Adipose tissue (tissue), 3 donors: ENCODE results near the gene TPSD1. TPM values are rescaled to one million over a fixed set of nuclear protein-coding genes. Genes with fewer than 3 reads are reported as not detected.

Source experiments
- H3K27ac ChIP-seq: one replicate; pipeline ENCODE4 v1.5.1; 2013; ENCODE audit warnings: low read depth, low read length
- WGBS, 3 donors: extraction: QIAGEN DNeasy Blood & Tissue Kit; methylation state at CpG; one replicate each; pipeline ENCODE4 v1.1.7; 2013; 5-methylcytosine and 5-hydroxymethylcytosine counted together
- polyA plus RNA-seq, 3 donors: library from polyadenylated mRNA; stranded (reverse); fragments of 200-250 nt; gene quantifications; one replicate each; pipeline ENCODE4 v1.2.3, GENCODE V29; 2013
- donor health status: healthy with polysubstance abuse.
- donor health status: Bipolar disorder and iron deficiency.
- donor health status: healthy.

TPSD1 gene
- polyA plus RNA-seq, 3 donors: 0.16 to 1.2 TPM; not detected in 1

DNA sequence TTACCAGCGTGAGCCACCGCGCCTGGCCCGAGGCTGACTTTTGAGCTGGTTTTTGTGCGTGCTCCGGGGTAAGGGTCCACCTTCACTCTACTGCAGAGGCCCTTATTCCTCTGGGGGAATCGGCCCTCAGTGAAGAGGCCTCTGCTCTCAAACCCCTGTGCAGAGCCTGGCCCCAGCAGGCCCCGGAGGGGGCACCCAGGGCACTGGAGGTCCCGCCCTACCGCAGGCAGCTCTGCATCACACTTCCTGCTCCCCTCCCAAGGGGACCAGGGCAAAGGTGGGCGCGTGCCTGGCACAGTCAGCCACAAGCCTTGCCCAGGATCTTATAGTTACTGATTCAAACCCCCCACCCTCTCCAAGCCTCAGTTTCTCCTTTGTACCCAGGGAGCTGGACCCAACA, 50.0 kb downstream of the TPSD1 start:
- WGBS, 3 donors: 70 to 78% (median 76%) methylated on average over 12 of the region's 12 CpGs
- H3K27ac ChIP-seq: no peak overlapping the region

GRCh38 chr16:1306334-1306733, 50.5 kb downstream of the TPSD1 start:
- H3K27ac ChIP-seq: no peak overlapping the region
- WGBS, 3 donors: 65 to 72% (median 67%) methylated on average over 4 of the region's 4 CpGs

DNA sequence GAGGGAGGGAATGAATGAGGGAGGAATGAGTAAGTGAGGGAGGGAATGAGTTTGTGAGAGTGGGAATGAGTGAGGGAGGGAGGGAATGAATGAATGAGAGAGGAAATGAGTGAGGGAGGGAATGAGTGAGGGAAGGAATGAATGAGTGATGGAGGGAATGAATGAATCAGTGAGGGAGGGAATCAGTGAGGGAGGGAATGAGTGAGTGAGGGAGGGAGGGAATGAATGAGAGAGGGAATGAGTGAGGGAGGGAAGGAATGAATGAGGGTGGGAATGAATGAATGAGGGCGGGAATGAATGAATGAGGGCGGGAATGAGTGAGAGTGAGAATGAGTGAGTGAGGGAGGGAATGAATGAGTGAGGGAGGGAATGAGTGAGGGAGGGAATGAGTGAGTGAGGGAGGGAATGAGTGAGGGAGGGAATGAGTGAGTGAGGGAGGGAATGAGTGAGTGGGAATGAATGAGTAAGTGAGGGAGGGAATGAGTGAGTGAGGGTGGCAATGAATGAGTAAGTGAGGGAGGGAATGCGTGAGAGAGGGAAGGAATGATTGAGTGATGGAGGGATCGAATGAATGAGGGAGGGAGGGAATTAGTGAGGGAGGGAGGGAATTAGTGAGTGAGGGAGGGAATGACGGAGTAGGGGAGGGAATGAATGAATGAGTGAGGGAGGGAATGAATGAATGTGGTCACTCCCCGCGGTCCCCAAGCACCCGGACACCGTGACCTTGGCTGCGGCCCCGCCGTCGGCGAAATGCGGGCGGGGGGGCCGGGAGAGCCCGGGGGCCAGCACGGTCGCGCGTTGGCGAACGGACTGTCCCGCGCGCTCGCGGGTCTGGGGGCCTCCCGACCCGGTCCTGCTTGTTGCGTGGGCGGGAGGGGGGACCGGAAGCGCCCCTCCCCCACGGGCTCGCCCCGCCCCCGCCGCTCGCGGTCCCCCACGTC, 52.4 kb downstream of the TPSD1 start:
- H3K27ac ChIP-seq: peak overlapping the region; percentile 68
- WGBS, 3 donors: 4 to 8% (median 5%) methylated on average over 18 to 42 of the region's 43 CpGs

Other genes starting within 250 kb of the TPSD1 start
- under 1 TPM in 1 of 3 donors, not detected in 2; 0.15 TPM for gene SSTR5, start 183.3 kb upstream of the TPSD1 start, polyA plus RNA-seq
- gene C1QTNF8, start 159.8 kb upstream of the TPSD1 start, polyA plus RNA-seq: not detected
- gene CACNA1H, start 103.0 kb upstream of the TPSD1 start, polyA plus RNA-seq: 10 to 100 TPM in 1 of 3 donors, 1 to 10 TPM in 2; 2.9 to 11.9 (median 6.5) TPM
- gene TPSG1, start 30.8 kb upstream of the TPSD1 start, polyA plus RNA-seq: under 1 TPM; 0.10 to 0.45 (median 0.15) TPM
- gene TPSB2, start 25.9 kb upstream of the TPSD1 start, polyA plus RNA-seq: 10 to 100 TPM in 2 of 3 donors, 1 to 10 TPM in 1; 8.0 to 26.3 (median 18.4) TPM
- gene TPSAB1, start 15.4 kb upstream of the TPSD1 start, polyA plus RNA-seq: 10 to 100 TPM in 2 of 3 donors, 1 to 10 TPM in 1; 6.6 to 22.0 (median 10.0) TPM
- 10 to 100 TPM; 33.1 to 65.3 (median 52.4) TPM for gene UBE2I, start 53.6 kb downstream of the TPSD1 start, polyA plus RNA-seq
- gene BAIAP3, start 77.6 kb downstream of the TPSD1 start, polyA plus RNA-seq: 10 to 100 TPM in 1 of 3 donors, 1 to 10 TPM in 2; 2.7 to 11.4 (median 6.2) TPM
- gene TSR3, start 95.8 kb downstream of the TPSD1 start, polyA plus RNA-seq: 10 to 100 TPM; 42.0 to 69.2 (median 57.8) TPM
- gene GNPTG, start 95.9 kb downstream of the TPSD1 start, polyA plus RNA-seq: 10 to 100 TPM; 32.2 to 67.4 (median 40.4) TPM
- gene UNKL, start 158.6 kb downstream of the TPSD1 start, polyA plus RNA-seq: 10 to 100 TPM in 2 of 3 donors, 1 to 10 TPM in 1; 7.2 to 12.7 (median 11.3) TPM
- gene UQCC4, start 164.7 kb downstream of the TPSD1 start, polyA plus RNA-seq: 10 to 100 TPM; 10.1 to 25.7 (median 16.8) TPM
- gene PERCC1, start 175.0 kb downstream of the TPSD1 start, polyA plus RNA-seq: under 1 TPM in 1 of 3 donors, not detected in 2; 0.24 TPM
- under 1 TPM; 0.24 to 0.56 (median 0.55) TPM for gene CCDC154, start 188.5 kb downstream of the TPSD1 start, polyA plus RNA-seq
- gene CLCN7, start 219.0 kb downstream of the TPSD1 start, polyA plus RNA-seq: 10 to 100 TPM; 31.5 to 51.7 (median 33.9) TPM
- under 1 TPM in 1 of 3 donors, not detected in 2; 0.07 TPM for gene PTX4, start 232.9 kb downstream of the TPSD1 start, polyA plus RNA-seq
- 10 to 100 TPM; 29.7 to 47.7 (median 39.2) TPM for gene TELO2, start 237.3 kb downstream of the TPSD1 start, polyA plus RNA-seq